ENCODE results near the gene INPP1. TPM values are rescaled to one million over a fixed set of nuclear protein-coding genes. Genes with fewer than 3 reads are reported as not detected.

The INPP1 gene
- total RNA-seq, 1 donor from 2014 or later = 6.3 TPM

DNA sequence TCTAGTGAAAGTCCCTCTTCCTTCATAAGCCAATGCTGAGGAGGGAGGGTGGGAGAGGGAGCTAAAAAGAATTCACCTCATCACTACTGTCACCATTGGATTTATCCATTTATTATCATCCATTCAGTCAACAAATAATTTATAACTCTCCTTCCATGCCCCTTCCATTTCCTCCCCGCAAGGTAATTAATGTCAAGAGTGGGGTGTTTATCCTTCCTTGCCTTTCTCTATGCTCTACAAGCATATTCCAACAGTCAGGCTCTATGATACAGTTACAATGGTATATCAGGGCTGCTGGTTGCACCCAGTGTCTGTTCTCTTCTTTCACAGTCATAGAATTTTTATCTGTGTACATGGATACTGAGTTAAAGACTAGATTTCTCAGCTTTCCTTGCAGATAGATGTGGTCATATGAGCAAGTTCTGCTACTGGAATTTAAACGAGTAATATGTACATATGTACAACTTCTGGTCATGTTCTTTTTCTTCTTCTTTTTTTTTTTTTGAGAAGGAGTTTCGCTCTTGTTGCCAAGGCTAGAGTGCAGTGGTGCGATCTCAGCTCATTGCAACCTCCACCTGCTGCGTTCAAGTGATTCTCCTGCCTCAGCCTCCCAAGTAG is 59.7 kb downstream of the INPP1 start:
- TF ChIP-seq, protein P1, sequence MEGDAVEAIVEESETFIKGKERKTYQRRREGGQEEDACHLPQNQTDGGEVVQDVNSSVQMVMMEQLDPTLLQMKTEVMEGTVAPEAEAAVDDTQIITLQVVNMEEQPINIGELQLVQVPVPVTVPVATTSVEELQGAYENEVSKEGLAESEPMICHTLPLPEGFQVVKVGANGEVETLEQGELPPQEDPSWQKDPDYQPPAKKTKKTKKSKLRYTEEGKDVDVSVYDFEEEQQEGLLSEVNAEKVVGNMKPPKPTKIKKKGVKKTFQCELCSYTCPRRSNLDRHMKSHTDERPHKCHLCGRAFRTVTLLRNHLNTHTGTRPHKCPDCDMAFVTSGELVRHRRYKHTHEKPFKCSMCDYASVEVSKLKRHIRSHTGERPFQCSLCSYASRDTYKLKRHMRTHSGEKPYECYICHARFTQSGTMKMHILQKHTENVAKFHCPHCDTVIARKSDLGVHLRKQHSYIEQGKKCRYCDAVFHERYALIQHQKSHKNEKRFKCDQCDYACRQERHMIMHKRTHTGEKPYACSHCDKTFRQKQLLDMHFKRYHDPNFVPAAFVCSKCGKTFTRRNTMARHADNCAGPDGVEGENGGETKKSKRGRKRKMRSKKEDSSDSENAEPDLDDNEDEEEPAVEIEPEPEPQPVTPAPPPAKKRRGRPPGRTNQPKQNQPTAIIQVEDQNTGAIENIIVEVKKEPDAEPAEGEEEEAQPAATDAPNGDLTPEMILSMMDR (IDR thresholded peaks at IDR 0.05; ENCODE audit: insufficient read depth, low read length, poor library complexity, severe bottlenecking) = no peak
- no peaks in the 10 kb centered on the region for H3K27me3 ChIP-seq (ENCODE audit: control insufficient read depth, insufficient read depth, low read length)

DNA sequence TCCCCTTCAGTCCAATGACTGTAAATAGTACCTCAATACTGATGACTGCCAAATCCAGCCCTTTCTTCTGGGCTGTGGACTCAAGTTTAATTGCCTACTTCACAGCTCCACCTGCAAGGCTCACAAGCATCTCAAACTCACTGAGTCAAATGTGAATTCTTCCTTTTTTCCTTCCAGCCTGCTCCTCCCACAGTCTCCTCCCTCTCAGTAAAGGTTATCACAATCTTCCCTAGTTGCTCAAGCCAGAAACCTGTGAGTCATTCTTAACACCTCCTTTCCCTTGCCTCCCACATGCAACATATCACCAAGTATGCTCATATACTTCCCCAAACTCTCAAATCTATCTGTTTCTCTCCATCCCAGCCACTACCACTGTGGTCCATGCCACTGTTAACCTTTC is 61.1 kb downstream of the INPP1 start:
- TF ChIP-seq, protein P1 (IDR thresholded peaks at IDR 0.05; ENCODE audit: insufficient read depth, low read length, poor library complexity, severe bottlenecking) = no peak
- peak; percentile 28 for DNase-seq (ENCODE audit: low read depth)
- Histone ChIP-seq H3K4me3 (ENCODE audit: low read depth, low read length) (no peak overlapping the region), H3K27me3 (ENCODE audit: control insufficient read depth, insufficient read depth, low read length) (no peaks in the 10 kb centered on the region), H3K36me3 (ENCODE audit: control insufficient read depth, insufficient read depth, low read length) (no peaks in the 10 kb centered on the region)

More for the DNA sequence above, 59.7 kb downstream of the INPP1 start:
- Histone ChIP-seq H3K36me3 (ENCODE audit: control insufficient read depth, insufficient read depth, low read length) (no peaks in the 10 kb centered on the region), H3K4me3 (ENCODE audit: low read depth, low read length) (no peak overlapping the region)
- DNase-seq (ENCODE audit: low read depth) = no peak

DNA sequence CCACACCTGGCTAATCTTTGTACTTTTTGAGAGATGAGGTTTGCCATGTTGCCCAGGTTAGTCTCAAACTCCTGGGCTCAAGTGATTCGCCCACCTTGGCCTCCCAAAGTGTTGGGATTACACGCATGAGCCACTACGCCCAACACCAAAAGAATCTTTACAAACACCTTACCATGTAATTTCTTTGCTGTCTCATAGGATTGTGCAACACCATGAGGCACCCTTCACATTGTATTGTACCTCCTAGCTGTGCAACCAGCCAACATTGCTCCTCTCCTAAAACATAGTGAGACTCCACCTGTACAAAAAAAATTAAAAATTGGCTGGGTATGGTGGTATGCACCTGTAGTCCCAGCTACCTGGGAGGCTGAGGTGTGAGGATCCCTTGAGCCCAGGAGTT is 61.7 kb downstream of the INPP1 start:
- no peak for DNase-seq (ENCODE audit: low read depth)
- no peaks in the 10 kb centered on the region for H3K36me3 ChIP-seq (ENCODE audit: control insufficient read depth, insufficient read depth, low read length)
- no peaks in the 10 kb centered on the region for H3K27me3 ChIP-seq (ENCODE audit: control insufficient read depth, insufficient read depth, low read length)
- TF ChIP-seq, protein P1 (IDR thresholded peaks at IDR 0.05; ENCODE audit: insufficient read depth, low read length, poor library complexity, severe bottlenecking) = no peak
- no peak overlapping the region for H3K4me3 ChIP-seq (ENCODE audit: low read depth, low read length)

DNA sequence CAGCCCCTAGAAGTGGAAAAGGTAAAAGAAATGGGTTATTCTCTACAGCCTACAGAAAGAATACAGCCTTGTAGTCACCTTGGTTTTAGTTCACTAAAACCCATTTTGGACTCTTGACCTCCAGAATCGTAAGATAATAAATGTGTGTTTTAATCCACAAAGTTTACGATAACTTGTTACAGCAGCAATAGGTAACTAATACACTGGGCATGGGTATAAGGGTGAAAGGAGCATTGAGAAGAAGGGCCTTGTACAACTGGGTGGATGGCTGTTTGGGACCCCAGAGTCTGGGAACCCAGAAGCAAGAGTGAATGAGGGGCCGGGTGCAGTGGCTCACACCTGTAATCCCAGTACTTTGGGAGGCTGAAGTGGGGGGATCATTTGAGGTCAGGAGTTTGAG is 62.6 kb downstream of the INPP1 start:
- Histone ChIP-seq H3K27me3 (ENCODE audit: control insufficient read depth, insufficient read depth, low read length) (no peaks in the 10 kb centered on the region), H3K4me3 (ENCODE audit: low read depth, low read length) (no peak overlapping the region)

DNA sequence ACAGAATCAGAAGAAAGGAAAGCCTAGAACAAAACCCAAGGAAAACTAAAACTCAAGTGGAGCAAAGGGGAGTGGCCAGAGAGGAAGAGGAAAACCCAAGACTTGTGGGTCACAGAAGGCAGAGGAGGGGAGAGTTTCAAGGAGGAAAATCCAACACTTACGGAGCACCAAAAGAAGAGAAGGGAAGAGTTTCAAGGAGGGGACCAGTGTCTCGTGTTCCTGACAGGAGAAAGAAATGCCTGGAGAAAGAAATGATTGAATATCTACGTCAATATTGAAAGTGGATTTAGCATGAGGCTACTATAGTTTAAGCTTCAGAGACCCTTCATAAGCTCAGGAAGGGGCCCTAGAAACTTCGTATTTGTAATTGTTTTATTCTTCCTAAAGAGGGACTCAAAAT is 63.4 kb downstream of the INPP1 start:
- Histone ChIP-seq H3K36me3 (ENCODE audit: control insufficient read depth, insufficient read depth, low read length) (no peaks in the 10 kb centered on the region), H3K27me3 (ENCODE audit: control insufficient read depth, insufficient read depth, low read length) (no peaks in the 10 kb centered on the region), H3K4me3 (ENCODE audit: low read depth, low read length) (no peak overlapping the region)
- DNase-seq (ENCODE audit: low read depth) = no peak
- TF ChIP-seq, protein P1 (IDR thresholded peaks at IDR 0.05; ENCODE audit: insufficient read depth, low read length, poor library complexity, severe bottlenecking) = no peak

More for the DNA sequence above, 62.6 kb downstream of the INPP1 start:
- no peaks in the 10 kb centered on the region for H3K36me3 ChIP-seq (ENCODE audit: control insufficient read depth, insufficient read depth, low read length)
- DNase-seq (ENCODE audit: low read depth) = no peak
- TF ChIP-seq, protein P1 (IDR thresholded peaks at IDR 0.05; ENCODE audit: insufficient read depth, low read length, poor library complexity, severe bottlenecking) = no peak

DNA sequence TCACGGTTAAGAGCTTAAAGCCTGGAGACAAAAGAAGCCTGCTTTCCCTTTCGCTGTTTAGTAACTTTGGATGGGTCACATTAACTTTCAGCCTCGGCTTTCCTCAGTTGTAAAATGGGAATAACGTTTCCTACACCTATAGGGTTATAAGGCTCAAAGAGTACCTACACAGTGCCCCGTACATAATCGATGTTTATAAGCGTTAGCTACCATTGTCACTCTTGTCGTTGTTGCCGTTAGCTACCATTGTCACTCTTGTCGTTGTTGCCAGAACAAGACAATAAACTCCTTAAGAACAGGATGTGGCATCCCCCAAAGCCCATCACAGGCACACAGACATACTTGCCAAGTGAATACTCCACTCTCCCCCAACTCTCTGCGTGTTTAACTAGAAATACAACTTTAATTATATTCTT is 63.9 kb downstream of the INPP1 start:
- Histone ChIP-seq H3K27me3 (ENCODE audit: control insufficient read depth, insufficient read depth, low read length) (no peaks in the 10 kb centered on the region), H3K4me3 (ENCODE audit: low read depth, low read length) (peak overlapping the region; percentile 71), H3K36me3 (ENCODE audit: control insufficient read depth, insufficient read depth, low read length) (no peaks in the 10 kb centered on the region)
- TF ChIP-seq, protein P1 (IDR thresholded peaks at IDR 0.05; ENCODE audit: insufficient read depth, low read length, poor library complexity, severe bottlenecking) = no peak
- no peak for DNase-seq (ENCODE audit: low read depth)

Measured in kidney epithelial cell (primary cell).